Activated B cell treated with CpG ODN at 0.5 μM for 24 hours (primary cell): Measurements from ENCODE around the gene CAMTA1. TPM values are rescaled to one million over a fixed set of nuclear protein-coding genes. Genes with fewer than 3 reads are reported as not detected.

Source experiments
- ATAC-seq: fragments of 200-7000 bp; cut with Tn5 transposase; one replicate; pipeline ENCODE4 v1.10.0; 2021; ENCODE audit warnings: low read depth, mild to moderate bottlenecking, moderate library complexity
- CTCF ChIA-PET: fragments of 350-600 bp; sonication (Branson Sonifier 250); formaldehyde crosslinking; loops from one replicate; lab custom pipeline; 2021; ENCODE audit warnings: antibody characterized with exemption; lab: Charles Lee
- POLR2A ChIA-PET: fragments of 350-600 bp; sonication (Branson Sonifier 250); formaldehyde crosslinking; loops from one replicate; lab custom pipeline; 2021; ENCODE audit warnings: antibody characterized with exemption; lab: Charles Lee
- DNase-seq: peaks from one replicate; pipeline ENCODE4 v3.0.0; 2022
- H3K27ac Mint-ChIP-seq: one replicate; pipeline ENCODE4 v1.8.0; 2020; ENCODE audit warnings: mixed read lengths
- H3K27me3 Mint-ChIP-seq: one replicate; pipeline ENCODE4 v1.8.0; 2021; ENCODE audit warnings: mixed read lengths
- H3K36me3 Mint-ChIP-seq: one replicate; pipeline ENCODE4 v1.8.0; 2021; ENCODE audit warnings: low read depth, mixed read lengths
- H3K4me1 Mint-ChIP-seq: one replicate; pipeline ENCODE4 v1.8.0; 2021; ENCODE audit warnings: mixed read lengths
- H3K4me3 Mint-ChIP-seq: one replicate; pipeline ENCODE4 v1.8.0; 2020; ENCODE audit warnings: mild to moderate bottlenecking, mixed read lengths
- H3K9me3 Mint-ChIP-seq: one replicate; pipeline ENCODE4 v1.8.0; 2020; ENCODE audit warnings: mixed read lengths
- CTCF ChIP-seq: fragments of 200-600 bp; IDR thresholded peaks from one replicate; pipeline ENCODE4 v1.8.0; 2022; ENCODE audit warnings: antibody characterized with exemption, mild to moderate bottlenecking
- intact Hi-C: fragments of 100-400 bp; cut with micrococcal nuclease; formaldehyde crosslinking; loops from one replicate; pipeline ENCODE4 v1.15.1; 2024
- total RNA-seq: library from RNA; stranded (reverse); gene quantifications from 2 replicates; pipeline ENCODE4 v1.2.3, GENCODE V29; 2022

The CAMTA1 gene
- total RNA-seq, 1 donor from 2014 or later, result 49.8 TPM

DNA sequence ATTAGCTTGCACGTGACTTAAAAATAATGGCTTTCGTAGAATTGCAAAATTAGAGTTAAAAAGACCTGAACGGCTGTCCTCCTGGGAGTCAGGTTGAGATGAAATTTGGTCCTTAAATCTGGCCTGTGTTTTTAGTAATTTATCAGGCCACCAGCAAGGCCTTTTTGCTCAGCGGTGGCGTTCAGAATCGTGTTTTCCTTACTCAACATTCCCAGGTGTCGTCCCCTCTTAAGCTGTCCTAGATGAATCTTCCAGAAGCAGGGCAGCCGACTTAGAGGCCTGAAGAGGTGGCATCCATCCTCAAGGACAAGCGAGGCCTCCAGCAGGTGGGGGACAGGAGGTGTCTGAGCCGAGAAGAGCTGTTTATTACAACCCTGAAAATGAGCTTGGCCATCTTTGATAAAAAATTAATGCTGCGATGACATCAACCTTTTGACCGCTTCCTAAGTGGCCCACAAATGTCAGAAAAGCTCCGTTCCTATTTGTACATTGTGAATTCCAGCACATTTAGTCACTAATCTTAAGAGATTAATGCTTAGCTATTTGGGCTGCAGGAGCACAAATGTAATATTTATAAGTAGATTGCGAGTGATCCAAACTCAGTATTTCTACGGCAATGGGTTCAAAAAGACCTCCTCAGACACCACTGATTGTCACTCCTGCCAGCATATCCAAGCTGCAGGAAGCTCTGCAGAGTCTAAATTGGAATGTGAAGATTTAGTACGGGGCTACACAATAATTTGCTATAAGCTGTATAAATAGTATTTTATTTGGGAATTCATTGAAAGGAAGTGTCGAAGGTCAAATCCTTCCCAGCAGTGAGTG is 641.7 kb downstream of the CAMTA1 start:
- DNase-seq (no peak), ATAC-seq (no peak)
- no peak for TF ChIP-seq CTCF
- Mint-ChIP-seq H3K27ac (no peak overlapping the region), H3K4me1 (no peaks in the 10 kb centered on the region), H3K9me3 (no peaks in the 10 kb centered on the region), H3K4me3 (no peak overlapping the region), H3K27me3 (no peaks in the 10 kb centered on the region), H3K36me3 (no peaks in the 10 kb centered on the region)
- POLR2A ChIA-PET, result no interaction called here
- CTCF ChIA-PET, result no interaction called here
- intact Hi-C loops, result no loop called here

- Mint-ChIP-seq H3K27me3 (no peaks in the 10 kb centered on the region), H3K27ac (no peak overlapping the region), H3K4me3 (no peak overlapping the region), H3K36me3 (no peaks in the 10 kb centered on the region), H3K4me1 (no peaks in the 10 kb centered on the region), H3K9me3 (no peaks in the 10 kb centered on the region)
- TF ChIP-seq CTCF, result no peak
- no peak for DNase-seq
- POLR2A ChIA-PET, result no interaction called here
- CTCF ChIA-PET, result no interaction called here
- no peak for ATAC-seq
- intact Hi-C loops, result no loop called here
Observed at GRCh38 chr1:7427605-7428300, 642.5 kb downstream of the CAMTA1 start.

DNA sequence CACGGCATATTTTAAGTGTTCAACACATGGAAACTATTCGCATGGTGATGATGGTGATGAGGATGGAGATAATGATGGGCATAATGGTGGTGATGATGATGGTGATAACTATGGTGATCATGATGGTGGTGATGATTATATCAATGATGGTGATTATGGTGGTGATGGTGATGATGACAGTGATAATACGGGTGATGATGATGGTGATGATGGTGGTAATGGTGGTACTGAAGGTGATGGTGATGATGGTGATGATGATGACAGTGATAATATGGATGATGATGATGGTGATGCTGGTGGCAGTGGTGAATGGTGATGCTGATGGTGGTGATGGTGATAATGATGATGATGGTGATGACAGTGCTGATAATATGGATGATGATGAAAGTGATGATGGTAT is 644.0 kb downstream of the CAMTA1 start:
- no peak overlapping the region for H3K27ac Mint-ChIP-seq
- TF ChIP-seq CTCF, result no peak
- H3K36me3 Mint-ChIP-seq, result no peaks in the 10 kb centered on the region
- CTCF ChIA-PET, result no interaction called here
- ATAC-seq, result no peak
- intact Hi-C loops, result no loop called here
- no peak for DNase-seq
- H3K9me3 Mint-ChIP-seq, result no peaks in the 10 kb centered on the region
- no peak overlapping the region for H3K4me3 Mint-ChIP-seq
- POLR2A ChIA-PET, result no interaction called here
- H3K27me3 Mint-ChIP-seq, result no peaks in the 10 kb centered on the region
- H3K4me1 Mint-ChIP-seq, result no peaks in the 10 kb centered on the region

- H3K27ac Mint-ChIP-seq, result no peak overlapping the region
- H3K36me3 Mint-ChIP-seq, result no peaks in the 10 kb centered on the region
- POLR2A ChIA-PET, result no interaction called here
- CTCF ChIA-PET, result no interaction called here
- TF ChIP-seq CTCF, result no peak
- no peaks in the 10 kb centered on the region for H3K9me3 Mint-ChIP-seq
- H3K27me3 Mint-ChIP-seq, result no peaks in the 10 kb centered on the region
- no peak overlapping the region for H3K4me3 Mint-ChIP-seq
- no peaks in the 10 kb centered on the region for H3K4me1 Mint-ChIP-seq
- DNase-seq (no peak), ATAC-seq (no peak)
- intact Hi-C loops, result no loop called here
Observed at GRCh38 chr1:7430047-7430608, 644.9 kb downstream of the CAMTA1 start.

- no peak overlapping the region for H3K27ac Mint-ChIP-seq
- H3K36me3 Mint-ChIP-seq, result no peaks in the 10 kb centered on the region
- ChIA-PET POLR2A (no interaction called here), CTCF (no interaction called here)
- ATAC-seq (no peak), DNase-seq (no peak)
- H3K4me3 Mint-ChIP-seq, result no peak overlapping the region
- no peaks in the 10 kb centered on the region for H3K4me1 Mint-ChIP-seq
- intact Hi-C loops, result no loop called here
- H3K9me3 Mint-ChIP-seq, result no peaks in the 10 kb centered on the region
- TF ChIP-seq CTCF, result no peak
- H3K27me3 Mint-ChIP-seq, result no peaks in the 10 kb centered on the region
Observed at GRCh38 chr1:7430691-7431090, 645.4 kb downstream of the CAMTA1 start.
